ENCODE measurements around the gene TMEFF2. TPM values are rescaled to one million over a fixed set of nuclear protein-coding genes. Genes with fewer than 3 reads are reported as not detected.

Gene TMEFF2
- total RNA-seq, 1 donor = under 0.01 TPM

DNA sequence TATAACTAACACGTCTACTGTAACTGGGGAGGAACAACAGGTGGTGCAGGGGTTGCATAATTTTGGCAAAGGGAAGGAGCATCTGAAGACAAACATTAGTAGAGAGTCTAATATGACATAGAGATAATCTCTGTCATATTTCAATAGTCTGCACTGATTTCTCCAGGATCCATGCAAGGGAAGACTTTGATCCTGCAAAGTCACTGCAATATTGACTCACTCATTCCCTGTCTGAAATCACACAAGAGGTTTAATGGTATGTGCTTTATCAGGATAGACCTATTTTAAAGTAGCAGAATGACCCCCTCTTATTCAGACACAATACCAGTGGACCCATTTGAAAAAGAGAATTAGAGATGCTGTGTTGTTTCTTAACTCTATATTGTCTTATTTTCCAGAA is 249.1 kb downstream of the TMEFF2 start:
- no peaks in the 10 kb centered on the region for H3K9me3 ChIP-seq (ENCODE audit: low read depth, low read length)
- no peak for DNase-seq (ENCODE audit: insufficient read length, low spot score, missing footprints)
- H4K20me1 ChIP-seq (ENCODE audit: insufficient read depth, low read length) = no peaks in the 10 kb centered on the region
- H3K4me2 ChIP-seq (ENCODE audit: insufficient read depth, low read length) = no peak overlapping the region
- no peaks in the 10 kb centered on the region for H3K27me3 ChIP-seq (ENCODE audit: insufficient read depth, low read length)
- H3K27ac ChIP-seq (ENCODE audit: low read depth, low read length) = no peak overlapping the region
- no peaks in the 10 kb centered on the region for H3K36me3 ChIP-seq (ENCODE audit: insufficient read depth, low read length)
- H2AFZ ChIP-seq (ENCODE audit: low read length) = no peak overlapping the region
- no peaks in the 10 kb centered on the region for H3K79me2 ChIP-seq (ENCODE audit: insufficient read depth, low read length)
- TF ChIP-seq CTCF (IDR thresholded peaks at IDR 0.05; ENCODE audit: extremely low read depth, low read depth, low read length) = no peak
- no peak overlapping the region for H3K4me3 ChIP-seq (ENCODE audit: insufficient read depth, low read length)
- peaks cover 5% of the 10 kb centered on the region for H3K4me1 ChIP-seq (ENCODE audit: insufficient read depth, low read length)

- H2AFZ ChIP-seq (ENCODE audit: low read length) = no peak overlapping the region
- no peaks in the 10 kb centered on the region for H3K36me3 ChIP-seq (ENCODE audit: insufficient read depth, low read length)
- H3K4me2 ChIP-seq (ENCODE audit: insufficient read depth, low read length) = no peak overlapping the region
- H4K20me1 ChIP-seq (ENCODE audit: insufficient read depth, low read length) = no peaks in the 10 kb centered on the region
- TF ChIP-seq CTCF (IDR thresholded peaks at IDR 0.05; ENCODE audit: extremely low read depth, low read depth, low read length) = no peak
- H3K4me3 ChIP-seq (ENCODE audit: insufficient read depth, low read length) = no peak overlapping the region
- H3K4me1 ChIP-seq (ENCODE audit: insufficient read depth, low read length) = no peaks in the 10 kb centered on the region
- DNase-seq (ENCODE audit: insufficient read length, low spot score, missing footprints) = no peak
- H3K27ac ChIP-seq (ENCODE audit: low read depth, low read length) = no peak overlapping the region
- no peaks in the 10 kb centered on the region for H3K27me3 ChIP-seq (ENCODE audit: insufficient read depth, low read length)
- H3K9me3 ChIP-seq (ENCODE audit: low read depth, low read length) = no peaks in the 10 kb centered on the region
- no peaks in the 10 kb centered on the region for H3K79me2 ChIP-seq (ENCODE audit: insufficient read depth, low read length)
Observed at GRCh38 chr2:191942739-191943103, 252.0 kb downstream of the TMEFF2 start.

DNA sequence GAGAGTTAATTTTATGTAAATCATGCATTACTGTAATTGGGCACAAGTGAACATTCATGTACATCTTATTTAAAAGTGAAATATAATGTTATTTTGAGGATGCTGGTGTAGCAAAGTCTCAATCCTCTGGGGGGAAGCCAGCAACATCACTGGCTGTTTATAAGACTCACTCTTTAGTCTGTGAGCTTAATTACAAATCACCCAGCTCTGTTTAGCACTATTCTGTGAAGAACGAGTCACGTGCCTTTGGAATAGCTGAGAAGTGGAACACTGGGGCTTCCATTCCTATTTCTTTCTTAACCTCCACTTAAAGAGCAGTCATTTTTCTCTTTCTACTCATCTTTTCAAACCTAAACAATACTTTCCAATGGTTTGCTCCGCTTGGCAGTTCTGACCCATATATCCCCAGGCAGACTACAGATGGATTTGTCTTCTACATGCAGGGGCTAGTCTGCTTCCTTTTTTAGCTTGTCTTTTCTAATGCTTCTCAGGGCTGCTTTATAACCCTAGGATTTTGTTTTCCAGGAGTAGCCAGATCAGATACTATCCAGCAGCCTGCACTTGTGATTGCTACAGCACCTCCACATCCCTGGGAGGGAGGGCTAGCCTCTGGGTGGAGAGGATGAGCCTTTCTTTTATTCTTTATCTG is 252.5 kb downstream of the TMEFF2 start:
- Histone ChIP-seq H3K4me2 (ENCODE audit: insufficient read depth, low read length) (no peak overlapping the region), H3K36me3 (ENCODE audit: insufficient read depth, low read length) (no peaks in the 10 kb centered on the region), H3K4me3 (ENCODE audit: insufficient read depth, low read length) (no peak overlapping the region), H3K79me2 (ENCODE audit: insufficient read depth, low read length) (no peaks in the 10 kb centered on the region), H2AFZ (ENCODE audit: low read length) (no peak overlapping the region), H3K27ac (ENCODE audit: low read depth, low read length) (no peak overlapping the region), H3K27me3 (ENCODE audit: insufficient read depth, low read length) (no peaks in the 10 kb centered on the region), H3K4me1 (ENCODE audit: insufficient read depth, low read length) (no peaks in the 10 kb centered on the region), H3K9me3 (ENCODE audit: low read depth, low read length) (no peaks in the 10 kb centered on the region), H4K20me1 (ENCODE audit: insufficient read depth, low read length) (no peaks in the 10 kb centered on the region)
- TF ChIP-seq CTCF (IDR thresholded peaks at IDR 0.05; ENCODE audit: extremely low read depth, low read depth, low read length) = no peak
- DNase-seq (ENCODE audit: insufficient read length, low spot score, missing footprints) = no peak

DNA sequence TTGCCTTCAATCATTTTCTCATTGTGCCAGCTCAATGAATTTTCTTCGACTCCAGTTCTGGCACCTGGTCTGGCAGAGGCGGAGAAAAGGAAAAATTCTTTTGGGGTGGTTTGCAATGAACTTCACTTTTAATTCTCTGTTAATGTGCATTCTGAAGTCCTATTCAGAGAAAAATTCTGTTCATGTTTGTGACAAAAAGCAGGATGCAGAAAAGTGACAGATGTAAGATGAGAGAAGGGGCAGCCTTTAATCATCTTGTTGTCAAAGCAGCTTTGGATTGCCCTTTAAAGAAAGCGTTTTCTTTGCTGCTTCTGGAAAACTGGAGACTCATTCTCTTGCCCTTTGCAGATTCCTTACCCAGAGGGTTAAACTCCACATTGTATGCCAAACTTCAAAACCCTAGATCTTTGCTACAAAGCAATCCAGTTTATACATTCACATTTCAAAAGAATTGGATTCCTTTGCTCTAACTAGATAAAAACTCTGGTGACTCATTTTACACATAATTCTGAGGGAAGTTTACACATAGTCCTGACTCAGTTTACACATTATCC is 253.3 kb downstream of the TMEFF2 start:
- Histone ChIP-seq H3K4me1 (ENCODE audit: insufficient read depth, low read length) (no peaks in the 10 kb centered on the region), H2AFZ (ENCODE audit: low read length) (no peak overlapping the region), H3K4me3 (ENCODE audit: insufficient read depth, low read length) (no peak overlapping the region), H3K36me3 (ENCODE audit: insufficient read depth, low read length) (no peaks in the 10 kb centered on the region), H3K79me2 (ENCODE audit: insufficient read depth, low read length) (no peaks in the 10 kb centered on the region), H3K27me3 (ENCODE audit: insufficient read depth, low read length) (no peaks in the 10 kb centered on the region), H4K20me1 (ENCODE audit: insufficient read depth, low read length) (no peaks in the 10 kb centered on the region), H3K4me2 (ENCODE audit: insufficient read depth, low read length) (no peak overlapping the region), H3K27ac (ENCODE audit: low read depth, low read length) (no peak overlapping the region), H3K9me3 (ENCODE audit: low read depth, low read length) (no peaks in the 10 kb centered on the region)
- TF ChIP-seq CTCF (IDR thresholded peaks at IDR 0.05; ENCODE audit: extremely low read depth, low read depth, low read length) = no peak
- no peak for DNase-seq (ENCODE audit: insufficient read length, low spot score, missing footprints)

Measured in osteoblast (primary cell).